Stimulated activated CD8-positive, alpha-beta memory T cell treated with anti-CD3 and anti-CD28 coated beads, Interleukin-4, amount 100 ng/mL, for 48 hours (primary cell): ENCODE results near the gene VSIG4.
"Not testable (repeated sequence)": the region's sequence is repeated elsewhere in the genome, so short reads cannot be mapped to it uniquely, and the experiment has no call there.

Experiments used
- DNase-seq: peaks from one replicate; pipeline ENCODE4 v3.0.0-alpha.2; 2020

VSIG4 gene

GRCh38 chrX:66007851-66008250, 32.0 kb downstream of the VSIG4 start:
- DNase-seq = no peak

- no peak for DNase-seq
Measured at GRCh38 chrX:66005830-66006449, 33.9 kb downstream of the VSIG4 start.

GRCh38 chrX:66004928-66005829, 34.7 kb downstream of the VSIG4 start:
- no peak for DNase-seq

- no peak for DNase-seq
Measured at GRCh38 chrX:66002824-66003680, 36.8 kb downstream of the VSIG4 start.

GRCh38 chrX:66001596-66001995, 38.3 kb downstream of the VSIG4 start:
- no peak for DNase-seq

- DNase-seq = no peak
Measured at GRCh38 chrX:66000628-66001272, 39.1 kb downstream of the VSIG4 start.

- no peak for DNase-seq
Measured at GRCh38 chrX:66000178-66000577, 39.7 kb downstream of the VSIG4 start.

GRCh38 chrX:65999563-66000148, 40.2 kb downstream of the VSIG4 start:
- no peak for DNase-seq

GRCh38 chrX:65999029-65999562, 40.8 kb downstream of the VSIG4 start:
- no peak for DNase-seq

- DNase-seq = no peak
Measured at GRCh38 chrX:65997978-65998717, 41.7 kb downstream of the VSIG4 start.

- no peak for DNase-seq
Measured at GRCh38 chrX:65994519-65995506, 45.1 kb downstream of the VSIG4 start.

- DNase-seq = no peak
Measured at GRCh38 chrX:65993915-65994460, 45.9 kb downstream of the VSIG4 start.

GRCh38 chrX:65993332-65993731, 46.5 kb downstream of the VSIG4 start:
- no peak for DNase-seq

GRCh38 chrX:65990702-65991101, 49.2 kb downstream of the VSIG4 start:
- DNase-seq = no peak

GRCh38 chrX:65987811-65988210, 52.1 kb downstream of the VSIG4 start:
- no peak for DNase-seq

- DNase-seq = peak; percentile 51
Measured at GRCh38 chrX:65985922-65986588, 53.8 kb downstream of the VSIG4 start.

- no peak for DNase-seq
Measured at GRCh38 chrX:65985211-65985610, 54.7 kb downstream of the VSIG4 start.

- DNase-seq = not testable (repeated sequence)
Measured at GRCh38 chrX:65977161-65977560, 62.7 kb downstream of the VSIG4 start.

- DNase-seq = no peak
Measured at GRCh38 chrX:65976161-65976560, 63.7 kb downstream of the VSIG4 start.
